HG02759 (cell line): Measurements from ENCODE around the gene SPATA16.
"Not testable (repeated sequence)": the region's sequence is repeated elsewhere in the genome, so short reads cannot be mapped to it uniquely, and the experiment has no call there.

Experiments used
- ATAC-seq: cut with Tn5 transposase; IDR thresholded peaks from one replicate; pipeline ENCODE4 v1.9.1; 2021; ENCODE audit warnings: mild to moderate bottlenecking, moderate library complexity; ENCODE audit not compliant: unreplicated experiment

SPATA16 gene

DNA sequence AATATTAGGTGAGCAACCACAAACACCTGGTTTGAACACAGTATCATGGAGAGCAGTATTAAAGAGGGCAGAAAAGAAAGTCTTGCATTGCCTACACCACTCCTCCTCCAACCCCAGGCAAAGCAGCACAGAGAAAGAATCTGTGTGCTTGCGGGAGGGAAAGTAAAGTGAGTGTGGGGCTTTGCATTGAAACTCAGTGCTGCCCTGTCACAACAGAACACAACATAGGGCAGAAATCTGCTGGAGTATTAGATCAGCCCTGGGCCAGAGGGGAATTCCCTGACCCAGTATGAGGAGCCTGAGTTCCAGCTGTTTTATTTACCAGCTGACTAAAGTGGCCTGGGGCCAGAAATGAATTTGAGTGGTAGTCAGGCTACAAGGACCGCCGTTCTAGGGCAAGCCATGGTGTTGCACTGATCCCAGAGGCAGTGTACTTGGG, 75.5 kb downstream of the SPATA16 start:
- no peak for ATAC-seq

DNA sequence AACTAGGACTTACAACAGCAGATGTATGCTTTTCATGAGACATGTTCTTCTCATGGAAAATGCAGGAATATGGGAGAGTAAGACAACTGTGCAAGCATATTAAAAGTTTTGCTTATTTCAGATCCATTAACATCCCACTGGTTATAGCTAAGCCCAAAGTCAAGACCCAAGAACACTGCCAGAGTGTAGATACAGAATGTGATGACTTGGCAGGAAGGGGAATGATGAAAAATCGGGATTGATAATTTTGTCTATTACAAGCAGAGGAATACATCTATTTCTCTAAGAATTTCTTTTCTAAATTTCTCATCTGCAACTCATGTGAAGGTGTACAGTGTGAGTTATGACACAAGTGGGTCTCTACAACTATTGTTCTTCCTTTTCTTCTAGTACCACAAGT, 76.4 kb downstream of the SPATA16 start:
- ATAC-seq = no peak

DNA sequence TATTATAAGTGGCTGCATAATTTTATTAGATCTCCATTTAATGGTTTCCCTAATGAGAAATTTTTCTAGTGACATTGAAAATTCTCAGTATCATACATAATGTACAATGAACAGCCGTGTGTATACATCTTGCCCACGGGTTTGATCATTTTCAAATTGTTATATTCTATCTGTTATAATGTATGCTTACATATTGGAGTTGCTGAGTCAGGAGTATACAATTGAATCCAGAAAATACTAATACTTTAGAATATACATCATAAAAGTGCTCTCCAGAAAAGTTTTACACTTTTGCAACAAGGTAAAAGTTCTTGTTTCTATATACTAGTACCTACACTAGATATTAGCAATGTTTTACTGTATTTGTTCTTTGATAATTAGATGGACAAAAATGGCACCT, 82.8 kb downstream of the SPATA16 start:
- ATAC-seq = no peak

DNA sequence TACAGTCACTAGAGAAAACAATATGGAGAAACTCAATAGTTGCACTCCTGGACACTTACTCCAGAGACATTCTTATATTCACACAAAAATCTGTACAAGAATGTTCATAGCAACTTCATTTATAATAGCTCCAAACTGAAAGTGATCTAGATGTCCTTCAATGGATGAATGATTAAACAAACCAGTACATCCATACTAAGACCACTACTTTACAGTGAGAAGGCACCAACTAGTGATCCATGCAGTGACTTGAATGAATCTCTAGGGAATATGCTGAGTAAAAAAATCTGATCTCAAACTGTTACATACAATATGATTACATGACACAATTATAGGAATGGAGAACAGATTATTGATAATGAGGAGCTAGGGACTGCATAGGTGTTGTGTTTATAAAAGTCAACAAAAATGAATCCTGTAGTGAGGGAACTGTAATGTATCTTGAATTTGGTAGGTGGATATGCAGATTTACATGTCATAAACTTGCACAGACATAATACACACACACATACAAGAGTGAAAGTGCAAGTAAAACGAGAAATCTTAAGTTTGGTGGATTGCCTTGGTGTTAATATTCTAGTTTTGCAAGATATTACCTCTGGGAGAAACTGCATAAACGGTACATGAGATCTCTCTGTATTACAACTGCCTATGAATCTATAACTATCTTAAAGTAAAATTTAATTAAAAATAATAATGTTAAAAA, 85.7 kb downstream of the SPATA16 start:
- ATAC-seq = no peak

DNA sequence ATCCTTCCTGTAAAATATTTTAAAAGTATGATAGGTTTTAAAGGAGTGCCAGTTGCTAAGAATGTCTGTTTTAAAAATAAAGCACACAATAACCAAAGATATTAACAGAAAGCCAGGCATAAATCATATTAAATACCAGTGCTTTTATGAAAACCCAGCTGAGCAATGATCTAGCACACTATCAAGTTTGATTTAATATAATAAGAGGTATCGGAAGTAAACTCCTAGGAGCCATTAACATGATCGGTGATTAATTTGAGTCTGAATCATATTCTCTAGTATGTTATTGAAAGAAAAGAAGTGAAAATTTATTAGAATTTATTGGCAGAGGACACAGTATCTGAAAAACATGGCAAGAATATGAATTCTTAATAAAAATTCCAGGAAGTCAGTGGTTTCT, 91.7 kb downstream of the SPATA16 start:
- no peak for ATAC-seq

DNA sequence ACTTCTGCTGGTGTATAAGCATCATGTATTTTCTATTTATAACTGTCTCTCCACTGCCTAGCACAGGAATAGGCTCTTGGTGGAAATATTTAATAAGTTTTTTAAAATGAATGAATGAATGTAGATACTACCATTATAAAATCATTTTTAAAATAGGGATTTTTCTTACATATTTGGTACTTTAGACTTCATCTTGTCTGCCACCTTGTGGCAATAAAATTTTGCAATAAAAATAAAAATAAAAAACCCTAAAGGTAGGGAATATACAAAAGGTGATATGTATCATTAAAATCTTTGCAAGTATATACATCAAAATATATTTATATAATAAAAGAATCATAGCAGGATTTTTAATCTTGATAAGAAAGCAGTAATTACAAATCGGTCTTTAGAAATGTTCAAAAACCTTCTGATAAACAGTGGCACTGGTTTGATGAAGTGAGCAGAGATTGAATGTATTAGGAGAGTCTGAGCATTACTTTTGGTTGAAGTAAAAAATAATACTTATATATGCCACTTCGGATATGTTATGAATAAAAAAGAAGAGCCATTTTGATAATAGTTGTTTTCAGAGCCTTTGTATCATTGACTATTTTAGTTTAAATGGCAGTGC, 95.2 kb downstream of the SPATA16 start:
- ATAC-seq = no peak

DNA sequence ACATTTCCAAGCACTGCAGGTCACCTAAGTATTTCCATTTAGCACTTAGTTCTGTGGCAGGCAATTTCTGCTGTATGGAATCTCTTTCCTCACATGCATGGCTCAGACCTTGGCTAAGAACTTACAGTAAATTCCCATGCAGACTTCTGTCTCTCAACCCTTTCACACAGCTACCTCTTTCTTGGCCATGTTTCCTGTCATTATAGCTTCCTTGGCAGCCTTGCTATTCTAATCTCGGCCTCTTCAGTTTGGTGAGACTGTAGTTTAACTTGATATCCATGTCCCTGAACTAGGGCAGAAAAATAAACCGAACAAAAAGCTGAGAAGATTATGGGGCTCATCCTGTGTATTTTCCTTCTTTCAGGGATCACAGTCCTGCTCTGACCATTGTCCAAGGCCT, 96.0 kb downstream of the SPATA16 start:
- no peak for ATAC-seq

DNA sequence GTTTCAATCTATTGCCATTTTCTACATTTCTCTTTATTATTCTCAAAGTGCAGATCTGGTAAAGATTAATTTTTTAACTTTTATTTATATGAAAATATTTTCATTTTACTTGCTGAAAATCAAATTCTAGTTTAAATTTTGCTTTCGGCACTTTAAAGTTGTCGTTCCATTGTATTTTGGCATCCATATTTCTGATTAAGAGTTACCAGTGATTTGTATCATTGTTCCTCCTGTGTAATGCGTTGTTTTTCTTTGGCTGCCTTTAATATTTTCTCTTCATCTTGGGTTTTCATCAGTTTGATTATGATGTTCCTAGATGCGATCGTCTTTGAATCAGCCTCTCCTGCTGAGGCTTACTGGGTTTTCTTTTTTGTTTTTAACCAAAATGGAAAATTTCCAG, 97.3 kb downstream of the SPATA16 start:
- no peak for ATAC-seq

DNA sequence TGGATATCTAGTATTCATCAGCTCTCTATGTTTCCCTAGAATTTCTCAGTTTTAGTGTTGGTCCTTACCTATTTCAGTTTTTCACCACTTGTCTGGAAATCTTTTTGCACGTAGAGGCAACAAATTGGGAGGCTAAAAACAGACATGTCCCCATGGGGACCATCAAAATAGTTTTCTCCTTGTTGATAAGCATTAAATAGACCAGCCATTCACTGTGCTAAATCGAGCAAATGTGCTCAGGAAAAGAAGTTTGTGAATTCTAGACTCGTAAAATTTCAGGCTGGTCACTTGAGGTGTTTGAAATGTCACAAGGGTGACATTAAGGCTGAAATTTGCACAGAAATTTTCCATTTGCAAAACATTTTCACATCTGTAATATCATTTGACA, 102.6 kb downstream of the SPATA16 start:
- ATAC-seq = no peak

DNA sequence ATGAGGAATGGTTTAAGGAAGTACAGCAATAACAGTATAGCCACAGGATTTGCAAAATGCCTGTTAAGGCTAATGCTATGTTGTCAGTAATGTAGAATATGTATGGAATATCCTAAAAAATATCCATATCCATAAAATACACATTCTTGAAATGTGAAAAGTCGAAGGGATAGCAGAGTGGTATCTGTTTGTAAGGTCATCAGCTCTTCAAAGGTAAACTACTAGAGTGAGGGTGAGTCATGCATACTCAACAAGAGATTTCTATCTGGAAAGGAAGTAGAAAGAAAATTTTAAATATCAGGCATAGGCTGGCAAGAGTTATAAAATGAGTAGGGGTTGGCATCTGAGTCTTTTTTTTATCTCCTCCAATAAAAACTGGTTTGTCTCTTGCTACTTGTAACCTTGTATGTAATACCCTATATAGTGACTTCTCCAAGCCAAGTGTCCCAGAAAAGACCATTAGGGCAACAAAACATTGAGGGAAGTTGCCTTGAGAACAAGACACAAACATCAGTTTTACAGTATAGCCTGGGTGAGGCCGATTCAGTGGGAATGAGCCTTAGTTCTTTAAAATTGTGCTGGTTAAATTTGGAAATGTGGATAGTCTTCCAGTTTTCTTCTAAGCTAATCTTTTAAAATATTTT, 103.1 kb downstream of the SPATA16 start:
- ATAC-seq = no peak

DNA sequence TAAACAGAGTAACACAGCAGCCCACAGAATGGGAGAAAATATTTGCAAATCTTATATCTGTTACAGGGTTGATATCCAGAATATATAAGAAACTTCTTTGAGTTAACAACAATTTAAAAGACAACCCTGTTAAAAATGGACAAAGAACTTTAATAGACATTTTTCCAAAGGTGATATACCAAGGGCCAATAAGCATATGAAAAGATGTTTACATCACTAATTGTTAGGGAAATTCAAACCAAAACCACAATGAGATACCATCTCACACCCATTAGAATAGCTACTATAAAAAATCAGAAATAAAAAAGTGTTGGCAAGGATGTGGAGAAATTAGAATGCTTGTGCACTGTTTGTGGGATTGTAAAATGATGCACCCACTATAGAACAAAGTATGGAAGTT, 110.8 kb downstream of the SPATA16 start:
- ATAC-seq = no peak

DNA sequence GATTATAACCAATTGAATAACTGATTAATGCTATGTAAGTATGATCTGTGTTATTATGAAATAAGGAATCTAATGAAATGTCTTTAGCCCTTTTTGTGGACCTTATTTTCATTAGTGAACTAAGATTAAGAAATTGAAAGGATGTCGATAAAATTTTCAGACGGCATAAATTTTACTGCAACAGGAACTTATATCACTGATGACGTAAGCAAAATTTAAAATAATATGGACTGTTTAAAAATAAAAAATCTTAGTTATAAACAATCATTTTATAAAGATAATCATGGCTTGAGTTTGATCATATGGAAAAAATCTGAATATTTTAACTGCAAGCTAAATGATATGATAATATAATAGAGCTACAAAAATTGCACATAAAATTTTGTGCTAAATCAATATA, 112.7 kb downstream of the SPATA16 start:
- ATAC-seq = no peak

DNA sequence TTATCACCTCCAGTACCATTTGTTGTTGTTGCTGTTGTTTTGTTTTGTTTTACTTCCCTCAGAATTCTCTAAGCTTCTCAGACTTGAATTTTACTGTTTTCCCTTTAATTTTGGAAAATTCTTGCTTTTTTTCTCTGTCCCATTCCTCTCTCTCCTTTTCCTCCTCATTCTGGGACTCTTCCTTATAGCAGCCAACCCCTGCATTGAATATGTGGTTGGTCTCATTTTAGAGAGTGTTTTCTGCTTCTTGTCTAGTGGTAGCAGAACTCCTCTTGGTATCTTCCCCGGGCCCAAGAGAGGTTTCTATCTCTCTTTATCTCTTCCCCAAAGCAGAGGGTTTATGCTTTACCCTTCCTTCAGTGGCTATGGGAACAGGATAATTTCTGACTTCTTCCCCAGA, 113.6 kb downstream of the SPATA16 start:
- ATAC-seq = no peak

DNA sequence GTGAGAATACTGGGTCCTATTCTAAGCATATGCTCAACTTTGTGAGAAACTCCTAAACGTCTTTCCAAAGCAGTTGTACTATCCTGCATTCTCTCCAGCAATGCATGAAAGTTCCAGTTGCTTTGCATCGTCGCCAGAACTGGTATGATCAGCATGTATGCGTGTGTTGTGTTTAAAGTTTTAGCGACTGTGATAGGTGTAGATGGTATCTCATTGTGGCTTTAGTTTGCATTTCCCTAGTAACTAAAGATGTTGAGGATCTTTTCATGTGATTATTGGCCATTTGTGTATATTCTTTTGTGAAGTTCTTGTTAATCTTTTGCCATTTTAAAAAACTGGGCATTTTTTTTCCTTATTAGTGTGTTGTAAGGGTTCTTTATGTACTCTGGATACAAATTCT, 115.1 kb downstream of the SPATA16 start:
- ATAC-seq = no peak

DNA sequence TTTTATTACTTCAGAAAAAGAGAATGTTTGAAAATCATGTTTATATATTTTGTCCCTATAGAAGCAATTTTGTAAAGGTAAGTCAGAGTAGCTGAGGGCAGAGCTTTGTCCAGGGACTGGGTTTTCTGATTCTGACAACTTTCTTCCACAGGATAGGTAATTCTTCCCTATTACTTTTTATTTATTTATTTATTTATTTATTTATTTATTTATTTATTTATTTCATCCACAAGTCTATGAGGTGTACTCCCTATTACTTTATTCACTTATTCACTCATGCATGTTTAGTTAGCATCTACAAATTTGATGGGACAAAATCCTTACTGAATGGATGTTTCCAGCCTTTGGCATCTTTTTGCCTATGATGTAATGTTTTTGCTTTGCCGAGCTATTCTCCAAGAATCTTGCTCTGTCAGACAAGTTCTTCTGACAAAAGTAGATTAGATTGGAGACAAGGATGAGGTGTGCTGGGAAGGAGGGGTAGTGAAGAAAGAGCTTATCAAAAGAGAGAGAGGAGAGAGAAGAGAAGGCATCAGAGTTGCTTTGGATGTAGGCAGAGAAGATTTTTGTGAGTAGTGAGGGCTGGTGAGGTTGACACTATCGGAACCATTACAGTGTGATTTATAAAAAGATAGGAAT, 119.4 kb downstream of the SPATA16 start:
- no peak for ATAC-seq

DNA sequence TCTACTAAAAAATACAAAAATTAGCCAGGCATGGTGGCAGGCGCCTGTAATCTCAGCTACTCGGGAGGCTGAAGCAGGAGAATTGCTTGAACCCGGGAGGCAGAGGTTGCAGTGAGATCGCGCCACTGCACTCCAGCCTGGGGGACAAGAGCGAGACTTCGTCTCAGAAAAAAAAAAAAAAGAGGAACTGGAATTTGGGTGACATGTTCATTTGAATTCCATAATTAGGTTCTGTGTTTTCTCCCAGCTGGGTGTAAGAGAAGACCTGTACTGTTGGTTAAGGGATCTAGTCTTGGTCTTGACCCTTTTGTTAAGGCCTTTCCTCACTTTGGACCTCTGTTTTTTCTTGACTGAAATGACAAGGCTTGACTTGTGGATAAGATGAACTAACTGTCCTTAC, 120.9 kb downstream of the SPATA16 start:
- ATAC-seq = not testable (repeated sequence)

DNA sequence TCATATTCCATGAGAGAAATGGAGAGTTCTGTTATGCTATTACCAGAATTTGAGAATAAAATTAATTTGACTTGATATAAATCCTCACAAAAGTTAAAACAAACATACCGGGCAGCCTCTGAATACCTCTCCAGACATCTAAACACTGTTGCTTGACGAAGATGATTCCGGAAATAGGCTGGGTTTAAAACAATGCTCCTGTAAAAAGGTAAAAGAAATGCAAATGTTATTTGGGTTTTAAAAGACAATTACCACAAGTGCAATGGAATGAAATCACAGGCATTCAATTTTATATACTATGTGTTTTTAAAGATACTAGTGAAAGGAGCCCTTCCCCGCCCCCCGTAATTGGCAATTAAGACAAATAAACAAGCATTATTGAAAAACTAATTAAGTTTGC, 121.7 kb downstream of the SPATA16 start:
- ATAC-seq = no peak

DNA sequence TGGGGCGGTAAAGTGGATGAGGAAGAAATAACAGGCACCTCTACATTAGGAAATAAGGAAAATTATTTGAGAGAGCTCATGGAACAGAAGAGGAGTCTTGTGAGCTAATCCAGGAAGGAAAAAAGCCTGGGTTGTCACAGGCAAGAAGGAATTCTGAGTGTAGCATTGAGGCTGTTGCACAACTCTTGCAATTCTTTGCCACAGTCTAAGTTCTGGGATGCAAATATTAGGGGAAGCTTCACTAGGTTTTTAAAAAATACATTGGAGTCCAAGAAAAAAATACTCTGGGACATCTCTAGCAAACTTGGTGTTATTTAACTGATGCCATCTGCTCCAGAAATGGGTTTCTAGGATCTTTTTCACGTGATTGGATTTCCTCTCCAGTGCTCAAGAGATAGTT, 122.3 kb downstream of the SPATA16 start:
- ATAC-seq = no peak

DNA sequence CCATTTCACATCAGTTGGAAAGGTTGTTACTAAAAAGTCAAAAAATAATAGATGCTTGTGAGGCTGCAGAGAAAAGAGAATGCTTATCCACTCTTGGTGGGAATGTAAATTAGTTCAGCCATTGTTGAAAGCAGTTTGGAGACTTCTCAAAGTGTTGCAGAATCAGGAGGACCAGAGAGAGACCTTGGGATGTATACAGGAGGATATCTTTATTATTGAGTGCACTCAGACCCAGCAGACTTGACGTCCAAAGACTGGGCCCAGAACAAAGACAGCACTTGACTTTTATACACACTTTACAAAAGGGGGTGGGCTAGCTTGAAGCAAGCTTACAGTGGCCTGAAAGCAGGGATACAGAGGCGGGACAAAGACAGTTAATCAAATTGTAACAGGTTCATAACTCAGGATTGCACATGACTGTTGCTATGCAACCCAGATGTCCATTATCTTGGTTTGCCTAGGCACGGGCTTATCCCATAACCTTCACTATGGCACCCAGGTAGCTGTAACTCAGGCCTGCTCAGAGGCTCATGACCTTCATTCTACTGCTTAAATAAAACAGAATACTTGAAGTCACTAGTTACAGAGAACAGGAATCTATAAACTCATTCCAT, 127.7 kb downstream of the SPATA16 start:
- ATAC-seq = no peak

DNA sequence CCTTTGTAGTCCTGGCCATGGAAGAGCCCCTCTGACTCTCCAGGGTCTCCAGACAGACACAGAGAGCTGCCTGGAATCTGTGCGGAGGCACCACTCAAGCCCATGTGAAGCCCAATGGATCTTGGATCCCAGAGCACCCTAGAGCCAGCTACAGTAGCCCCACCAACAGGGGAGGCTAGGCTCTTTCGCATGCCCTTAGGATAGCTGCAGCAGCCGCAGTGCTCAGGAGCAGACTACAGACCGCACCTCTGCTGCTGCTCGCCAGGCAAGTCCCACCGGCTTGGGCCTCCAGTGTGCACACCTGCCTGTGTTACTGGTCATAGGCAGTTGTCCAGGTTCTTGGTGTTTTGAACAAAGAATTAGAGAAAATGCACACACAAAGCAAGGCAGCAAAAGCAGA, 131.6 kb downstream of the SPATA16 start:
- no peak for ATAC-seq

DNA sequence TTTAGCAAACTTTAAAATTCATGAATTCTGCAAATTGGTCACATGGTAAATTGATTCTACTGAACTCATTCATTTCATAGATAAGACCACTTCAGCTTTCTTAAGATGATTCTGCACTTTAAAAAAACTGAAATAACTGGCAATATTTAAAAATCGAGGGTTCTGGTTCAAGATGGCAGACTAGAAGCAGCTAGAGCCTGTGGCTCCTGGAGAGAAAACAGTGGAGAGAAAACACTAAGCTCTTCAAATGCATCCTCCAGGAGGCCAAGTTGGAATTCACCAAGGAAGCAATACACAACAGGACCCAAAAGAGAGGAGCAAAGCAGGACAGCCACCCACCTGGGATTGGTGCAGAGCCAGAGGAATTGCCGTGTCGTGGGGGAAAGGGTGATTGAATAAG, 132.1 kb downstream of the SPATA16 start:
- ATAC-seq = no peak
